Endothelial cell (in vitro differentiated cells): Measurements from ENCODE around the gene RASAL2. TPM values are rescaled to one million over a fixed set of nuclear protein-coding genes. Genes with fewer than 3 reads are reported as not detected.

Experiments
- DNase-seq: peaks from one replicate; pipeline ENCODE4 v3.0.0; 2021; ENCODE audit warnings: low spot score
- H3K27ac Mint-ChIP-seq: one replicate; pipeline ENCODE4 v1.8.0; 2021; ENCODE audit warnings: mixed read lengths, inconsistent platforms; ENCODE audit not compliant: unreplicated experiment
- H3K27me3 Mint-ChIP-seq: one replicate; pipeline ENCODE4 v1.8.0; 2021; ENCODE audit warnings: mild to moderate bottlenecking, moderate library complexity, mixed read lengths, inconsistent platforms; ENCODE audit not compliant: unreplicated experiment
- H3K36me3 Mint-ChIP-seq: one replicate; pipeline ENCODE4 v1.8.0; 2021; ENCODE audit warnings: mild to moderate bottlenecking, low read depth, mixed read lengths, inconsistent platforms; ENCODE audit not compliant: unreplicated experiment
- H3K4me1 Mint-ChIP-seq: one replicate; pipeline ENCODE4 v1.8.0; 2021; ENCODE audit warnings: mild to moderate bottlenecking, mixed read lengths, inconsistent platforms; ENCODE audit not compliant: unreplicated experiment
- H3K4me3 Mint-ChIP-seq: one replicate; pipeline ENCODE4 v1.8.0; 2021; ENCODE audit warnings: mild to moderate bottlenecking, mixed read lengths, inconsistent platforms; ENCODE audit not compliant: unreplicated experiment
- H3K9me3 Mint-ChIP-seq: one replicate; pipeline ENCODE4 v1.8.0; 2021; ENCODE audit warnings: mixed read lengths, inconsistent platforms; ENCODE audit not compliant: unreplicated experiment
- CTCF ChIP-seq: fragments of 200-600 bp; sonication (generic); IDR thresholded peaks from one replicate; pipeline ENCODE4 v1.5.0; 2021; ENCODE audit warnings: antibody characterized with exemption; ENCODE audit not compliant: unreplicated experiment
- total RNA-seq: library from RNA; stranded (reverse); fragmentation: NEBNext Ultra II Directional; extraction: Animal tissue kit (Norgen Biotek cat#: 25700); gene quantifications from one replicate; pipeline ENCODE4 v1.2.1, GENCODE V29; 2021; ENCODE audit not compliant: unreplicated experiment

Gene RASAL2
- total RNA-seq, 1 donor from 2014 or later = 82.1 TPM

GRCh38 chr1:178484698-178485225, 390.9 kb downstream of the RASAL2 start:
- peaks cover 34% of the 10 kb centered on the region for H3K36me3 Mint-ChIP-seq
- H3K27ac Mint-ChIP-seq = peak overlapping the region; percentile 94
- TF ChIP-seq CTCF = no peak
- H3K4me3 Mint-ChIP-seq = peak overlapping the region; percentile 50
- H3K4me1 Mint-ChIP-seq = peaks cover 35% of the 10 kb centered on the region
- H3K9me3 Mint-ChIP-seq = no peaks in the 10 kb centered on the region
- H3K27me3 Mint-ChIP-seq = peaks cover 19% of the 10 kb centered on the region
- no peak for DNase-seq

- no peak for DNase-seq
- TF ChIP-seq CTCF = no peak
- H3K4me3 Mint-ChIP-seq = no peak overlapping the region
- H3K4me1 Mint-ChIP-seq = peaks cover 35% of the 10 kb centered on the region
- peak overlapping the region; percentile 94 for H3K27ac Mint-ChIP-seq
- H3K36me3 Mint-ChIP-seq = peaks cover 34% of the 10 kb centered on the region
- peaks cover 18% of the 10 kb centered on the region for H3K27me3 Mint-ChIP-seq
- H3K9me3 Mint-ChIP-seq = no peaks in the 10 kb centered on the region
These were observed 391.7 kb downstream of the RASAL2 start for GRCh38 chr1:178485541-178485981.

GRCh38 chr1:178486100-178487069, 392.5 kb downstream of the RASAL2 start:
- H3K36me3 Mint-ChIP-seq = peaks cover 28% of the 10 kb centered on the region
- no peak for TF ChIP-seq CTCF
- H3K4me3 Mint-ChIP-seq = no peak overlapping the region
- H3K27me3 Mint-ChIP-seq = peaks cover 18% of the 10 kb centered on the region
- H3K27ac Mint-ChIP-seq = peak overlapping the region; percentile 8
- no peak for DNase-seq
- no peaks in the 10 kb centered on the region for H3K9me3 Mint-ChIP-seq
- H3K4me1 Mint-ChIP-seq = peaks cover 35% of the 10 kb centered on the region

- peaks cover 28% of the 10 kb centered on the region for H3K36me3 Mint-ChIP-seq
- H3K4me1 Mint-ChIP-seq = peaks cover 35% of the 10 kb centered on the region
- H3K27me3 Mint-ChIP-seq = peaks cover 21% of the 10 kb centered on the region
- DNase-seq = no peak
- peak overlapping the region; percentile 39 for H3K27ac Mint-ChIP-seq
- no peaks in the 10 kb centered on the region for H3K9me3 Mint-ChIP-seq
- H3K4me3 Mint-ChIP-seq = peak overlapping the region; percentile 73
- no peak for TF ChIP-seq CTCF
These were observed 393.2 kb downstream of the RASAL2 start for GRCh38 chr1:178487070-178487615.
